Gastroesophageal sphincter (tissue), 4 donors: ENCODE measurements around the gene TNFRSF13B. TPM values are rescaled to one million over a fixed set of nuclear protein-coding genes. Genes with fewer than 3 reads are reported as not detected.

Source experiments
- ATAC-seq: fragments of 150-250 bp; one replicate; pipeline ENCODE4 v1.9.1; 2016; ENCODE audit warnings: mild to moderate bottlenecking, moderate library complexity
- H3K27ac ChIP-seq, 4 donors: fragments of 200-600 bp; sonication (generic) in 3 of 4; 1 replicate in 3 of 4; 2 replicates in 1 of 4; pipeline ENCODE4 v1.5.1; 2016 to 2019
- H3K27me3 ChIP-seq: fragments of 200-600 bp; sonication (generic); one replicate; pipeline ENCODE4 v1.5.1; 2019
- H3K36me3 ChIP-seq, 2 donors: fragments of 200-600 bp; sonication (generic); one replicate each; pipeline ENCODE4 v1.5.1; 2019; ENCODE audit warnings: control low read depth in 1 of 2
- H3K4me1 ChIP-seq, 3 donors: fragments of 200-600 bp; sonication (generic); 1 replicate in 2 of 3; 2 replicates in 1 of 3; pipeline ENCODE4 v1.5.1; 2016 to 2019; ENCODE audit warnings: control low read depth in 2 of 3
- H3K4me3 ChIP-seq, 2 donors: fragments of 200-600 bp; sonication (generic); one replicate each; pipeline ENCODE4 v1.5.1; 2019; ENCODE audit warnings: mild to moderate bottlenecking in 1 of 2, moderate library complexity in 1 of 2
- H3K9me3 ChIP-seq, 3 donors: fragments of 200-600 bp; sonication (generic); one replicate each; pipeline ENCODE4 v1.5.1; 2017 to 2019; ENCODE audit warnings: control low read depth in 2 of 3
- CTCF ChIP-seq, 4 experiments: fragments of 200-600 bp in 2 of 4; fragments of 450-650 bp in 2 of 4; sonication (generic) in 1 of 4; IDR thresholded peaks; one replicate each; pipeline ENCODE4 v1.5.1; 2017 to 2019; ENCODE audit warnings: antibody characterized with exemption in 4 of 4, mild to moderate bottlenecking in 2 of 4, moderate library complexity in 2 of 4
- EP300 ChIP-seq: sonication (generic); formaldehyde crosslinking; IDR thresholded peaks from one replicate; pipeline ENCODE4 v1.6.1; 2017; ENCODE audit warnings: antibody characterized with exemption, mild to moderate bottlenecking
- POLR2A ChIP-seq, 2 donors: fragments of 450-650 bp; IDR thresholded peaks; one replicate each; pipeline ENCODE4 v1.6.1; 2017; ENCODE audit warnings: antibody characterized with exemption in 2 of 2, mild to moderate bottlenecking in 2 of 2, moderate library complexity in 1 of 2
- POLR2AphosphoS5 ChIP-seq: sonication (generic); formaldehyde crosslinking; IDR thresholded peaks from one replicate; pipeline ENCODE4 v1.6.1; 2017; ENCODE audit warnings: antibody characterized with exemption
- WGBS, 2 donors: methylation state at CpG; one replicate each; pipeline ENCODE4 v1.1.5; 2018; ENCODE audit warnings: low coverage in 1 of 2; 5-methylcytosine and 5-hydroxymethylcytosine counted together
- total RNA-seq, 4 donors: library from RNA; depleted of rRNA; stranded (reverse); fragments of >200 nt; gene quantifications; one replicate each; pipeline ENCODE4 v1.1.0, GENCODE V29; 2016

The TNFRSF13B gene
- total RNA-seq, 4 donors from 2014 or later, result 0.81 TPM; not detected in 3

GRCh38 chr17:16930571-16931317 lies 41.2 kb downstream of the TNFRSF13B start:
- 100% methylated on average over 1 of the region's 13 CpGs; no CpG with 5 or more reads in 1 of the 2 donors for WGBS, 2 donors
- H3K4me1 ChIP-seq, result no peaks in the 10 kb centered on the region
- TF ChIP-seq CTCF (IDR thresholded peaks at IDR 0.05) (no peak), POLR2AphosphoS5 (no peak)
- no peak for ATAC-seq
- H3K9me3 ChIP-seq, result no peaks in the 10 kb centered on the region
- no peak overlapping the region for H3K27ac ChIP-seq
- H3K4me3 ChIP-seq, result no peak overlapping the region
- H3K27me3 ChIP-seq, result peaks cover 6% of the 10 kb centered on the region
- no peaks in the 10 kb centered on the region for H3K36me3 ChIP-seq

GRCh38 chr17:16929757-16930520 lies 42.0 kb downstream of the TNFRSF13B start:
- peaks cover 6% of the 10 kb centered on the region for H3K27me3 ChIP-seq
- H3K36me3 ChIP-seq, result no peaks in the 10 kb centered on the region
- ATAC-seq, result no peak
- H3K4me3 ChIP-seq, result no peak overlapping the region
- TF ChIP-seq POLR2AphosphoS5 (no peak), EP300 (no peak), CTCF (IDR thresholded peaks at IDR 0.05) (no peak), POLR2A (IDR thresholded peaks at IDR 0.05) (no peak)
- H3K9me3 ChIP-seq, result no peaks in the 10 kb centered on the region
- no peak overlapping the region for H3K27ac ChIP-seq
- no peaks in the 10 kb centered on the region for H3K4me1 ChIP-seq
- 80% methylated on average over 1 of the region's 17 CpGs; no CpG with 5 or more reads in 1 of the 2 donors for WGBS, 2 donors

DNA sequence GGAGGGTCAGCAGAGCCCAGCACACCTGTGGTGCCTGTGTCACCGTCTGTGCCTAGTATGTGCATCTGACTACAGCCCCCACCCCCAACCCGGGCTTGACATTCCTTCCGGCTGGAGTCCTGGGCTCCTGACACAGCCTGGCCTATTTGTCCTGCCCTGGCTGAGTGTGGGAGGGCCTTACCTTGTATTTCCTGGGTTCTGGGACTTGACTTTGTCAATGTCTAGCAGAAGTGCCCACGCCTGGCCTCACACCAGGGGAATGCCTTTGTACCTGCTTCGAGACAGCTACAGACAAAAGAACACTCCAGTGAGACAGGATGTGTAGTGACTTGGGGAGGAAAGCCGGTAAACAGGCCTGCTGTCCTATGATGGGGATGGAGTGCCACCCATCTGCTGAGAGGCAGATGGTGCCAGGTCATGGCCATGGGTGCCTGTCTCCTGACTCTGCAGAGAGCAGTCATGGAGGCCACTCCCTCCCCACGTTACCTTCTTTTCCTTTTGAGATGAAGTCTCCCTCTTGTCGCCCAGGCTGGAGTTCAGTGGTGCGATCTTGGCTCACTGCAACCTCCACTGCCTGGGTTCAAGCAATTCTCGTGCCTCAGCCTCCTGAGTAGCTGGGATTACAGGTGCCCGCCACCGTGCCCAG lies 42.8 kb downstream of the TNFRSF13B start:
- no peak for TF ChIP-seq EP300
- H3K9me3 ChIP-seq, result no peaks in the 10 kb centered on the region
- H3K4me1 ChIP-seq, result no peaks in the 10 kb centered on the region
- peaks cover 6% of the 10 kb centered on the region for H3K27me3 ChIP-seq
- ATAC-seq, result no peak
- no peaks in the 10 kb centered on the region for H3K36me3 ChIP-seq
- no peak overlapping the region for H3K27ac ChIP-seq
- WGBS, 2 donors, result 60 to 83% methylated on average over 1 to 4 of the region's 12 CpGs
- no peak overlapping the region for H3K4me3 ChIP-seq

DNA sequence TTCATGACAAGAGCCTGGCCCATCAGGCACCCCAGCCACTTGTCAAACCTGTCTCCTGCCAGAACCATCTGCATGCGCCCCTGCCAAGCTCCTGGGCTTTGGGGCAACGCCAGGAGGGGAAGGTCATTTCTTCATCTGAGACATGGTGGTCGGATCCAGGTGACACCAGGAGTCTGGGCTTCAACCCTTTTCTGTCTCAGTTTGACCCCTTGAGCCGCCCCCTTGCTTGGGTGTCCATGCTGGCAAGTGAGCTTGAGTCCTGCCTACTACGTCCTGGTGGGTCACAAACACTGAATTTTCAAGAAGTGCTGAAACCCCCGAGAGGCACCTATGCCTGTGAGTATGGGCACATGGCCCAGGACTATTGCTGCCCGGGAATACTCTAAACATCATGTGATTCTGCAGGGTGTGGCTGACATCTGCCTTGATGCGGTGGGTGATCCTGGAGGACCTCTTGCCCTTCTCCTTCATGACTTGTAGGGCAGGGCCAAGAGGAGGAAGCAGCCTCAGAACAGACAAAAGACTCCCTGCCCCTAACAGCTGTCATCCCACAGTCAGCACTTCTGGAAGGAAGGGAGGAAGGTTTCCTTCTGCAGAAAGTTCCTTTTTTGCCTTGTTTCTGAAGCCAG lies 43.4 kb downstream of the TNFRSF13B start:
- no peak for ATAC-seq
- Histone ChIP-seq H3K27me3 (peaks cover 6% of the 10 kb centered on the region), H3K27ac (no peak overlapping the region), H3K4me1 (no peaks in the 10 kb centered on the region), H3K36me3 (no peaks in the 10 kb centered on the region), H3K4me3 (no peak overlapping the region), H3K9me3 (no peaks in the 10 kb centered on the region)
- TF ChIP-seq POLR2AphosphoS5, result no peak
- no peak for TF ChIP-seq EP300
- TF ChIP-seq CTCF (IDR thresholded peaks at IDR 0.05), result no peak
- no peak for TF ChIP-seq POLR2A (IDR thresholded peaks at IDR 0.05)
- 31 to 56% methylated on average over 2 to 6 of the region's 8 CpGs for WGBS, 2 donors

DNA sequence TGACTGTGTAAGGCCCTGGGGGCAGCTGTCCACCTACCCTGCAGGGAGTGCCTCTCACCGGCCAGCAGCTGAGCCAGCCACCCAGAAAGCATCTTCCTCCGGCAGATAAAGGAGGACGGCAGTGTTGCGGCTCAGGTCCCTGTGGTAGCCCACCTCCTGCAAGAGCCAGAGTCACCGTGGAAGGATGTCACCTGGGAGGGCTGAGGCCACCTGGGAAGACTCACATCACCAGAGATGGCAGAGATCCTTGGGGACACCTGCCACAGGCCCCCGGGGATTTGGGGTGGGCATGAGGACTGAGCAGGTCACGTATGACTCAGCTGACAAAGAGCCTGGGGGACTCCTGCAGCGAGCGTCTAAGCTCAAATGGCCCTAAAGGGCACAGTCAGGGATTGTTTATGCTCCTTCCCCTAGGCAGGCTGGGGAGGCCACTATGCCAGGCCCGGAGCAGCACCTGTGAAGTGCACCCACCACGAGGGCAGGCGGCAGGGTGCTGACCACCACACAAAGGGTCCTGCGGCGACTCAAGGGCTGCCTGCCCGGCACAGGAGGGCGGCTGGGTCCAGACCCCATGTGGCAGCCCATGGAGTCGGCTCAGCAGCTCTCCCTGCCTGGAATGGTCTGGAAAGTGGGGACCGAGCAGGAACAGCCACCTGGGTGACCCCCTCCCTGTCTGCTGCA lies 44.1 kb downstream of the TNFRSF13B start:
- TF ChIP-seq CTCF (IDR thresholded peaks at IDR 0.05), result no peak
- TF ChIP-seq POLR2AphosphoS5, result no peak
- H3K9me3 ChIP-seq, result no peaks in the 10 kb centered on the region
- H3K4me3 ChIP-seq, result no peak overlapping the region
- no peaks in the 10 kb centered on the region for H3K4me1 ChIP-seq
- no peaks in the 10 kb centered on the region for H3K36me3 ChIP-seq
- peaks cover 6% of the 10 kb centered on the region for H3K27me3 ChIP-seq
- 88% methylated on average over 3 of the region's 18 CpGs; no CpG with 5 or more reads in 1 of the 2 donors for WGBS, 2 donors
- no peak overlapping the region for H3K27ac ChIP-seq
- no peak for ATAC-seq
